CD4-positive, CD25-positive, alpha-beta regulatory T cell (primary cell): ENCODE measurements around the gene CDK6. TPM values are rescaled to one million over a fixed set of nuclear protein-coding genes. Genes with fewer than 3 reads are reported as not detected.

Experiments
- ATAC-seq, 2 donors: fragments of 150-1000 bp; cut with Tn5 transposase; one replicate each; pipeline ENCODE4 v1.10.0; 2021; ENCODE audit warnings: low read depth in 2 of 2, moderate number of reproducible peaks in 2 of 2, moderate library complexity in 1 of 2
- DNase-seq, 3 donors: peaks; one replicate each; pipeline versions ENCODE4 v3.0.0 to v3.0.0-alpha.2; 2012 to 2022; ENCODE audit warnings: mixed read lengths in 1 of 3
- H3K27ac ChIP-seq: one replicate; pipeline ENCODE4 v1.7.0; 2013; ENCODE audit warnings: mild to moderate bottlenecking, low read length; ENCODE audit not compliant: insufficient read depth, poor library complexity, severe bottlenecking
- H3K27me3 ChIP-seq: one replicate; pipeline ENCODE4 v1.7.0; 2013; ENCODE audit warnings: low read length; ENCODE audit not compliant: control insufficient read depth, insufficient read depth
- H3K36me3 ChIP-seq: one replicate; pipeline ENCODE4 v1.7.0; 2013; ENCODE audit warnings: mild to moderate bottlenecking, low read length, moderate library complexity; ENCODE audit not compliant: control insufficient read depth, insufficient read depth
- H3K4me1 ChIP-seq: 2 replicates; pipeline ENCODE4 v1.7.0; 2013; ENCODE audit warnings: mild to moderate bottlenecking, low read length; ENCODE audit not compliant: insufficient read depth, control insufficient read depth, poor library complexity, severe bottlenecking
- H3K4me3 ChIP-seq: one replicate; pipeline ENCODE4 v1.7.0; 2013; ENCODE audit warnings: low read depth, mild to moderate bottlenecking, low read length, moderate library complexity
- H3K9me3 ChIP-seq, 2 experiments: 1 replicate in 1 of 2; 2 replicates in 1 of 2; pipeline ENCODE4 v1.7.0; 2013; ENCODE audit warnings: low read length in 2 of 2, mild to moderate bottlenecking in 1 of 2, moderate library complexity in 1 of 2; ENCODE audit not compliant: control insufficient read depth in 2 of 2
- H3K27ac Mint-ChIP-seq, 3 donors: one replicate each; pipeline ENCODE4 v1.8.0; 2020 to 2022; ENCODE audit warnings: mild to moderate bottlenecking in 3 of 3, mixed read lengths in 3 of 3, moderate library complexity in 2 of 3
- H3K27me3 Mint-ChIP-seq: one replicate; pipeline ENCODE4 v1.8.0; 2022; ENCODE audit warnings: mild to moderate bottlenecking, mixed read lengths
- H3K36me3 Mint-ChIP-seq: one replicate; pipeline ENCODE4 v1.8.0; 2020; ENCODE audit warnings: mixed read lengths
- H3K4me1 Mint-ChIP-seq, 4 donors: one replicate each; pipeline ENCODE4 v1.8.0; 2020 to 2022; ENCODE audit warnings: mixed read lengths in 4 of 4, mild to moderate bottlenecking in 1 of 4
- H3K4me3 Mint-ChIP-seq, 4 donors: one replicate each; pipeline ENCODE4 v1.8.0; 2020 to 2022; ENCODE audit warnings: mild to moderate bottlenecking in 4 of 4, mixed read lengths in 4 of 4, moderate library complexity in 3 of 4
- H3K9me3 Mint-ChIP-seq, 7 donors: one replicate each; pipeline ENCODE4 v1.8.0; 2020 to 2022; ENCODE audit warnings: mixed read lengths in 7 of 7, mild to moderate bottlenecking in 3 of 7, moderate library complexity in 2 of 7
- polyA plus RNA-seq, 4 donors: library from polyadenylated mRNA; unstranded; fragments of 300-500 nt; fragmentation: Illumina TruSeq; gene quantifications; one replicate each; pipeline ENCODE4 v1.2.3, GENCODE V29; 2021
- total RNA-seq: library from RNA; stranded (reverse); gene quantifications from one replicate; pipeline ENCODE4 v1.2.3, GENCODE V29; 2022

The CDK6 gene
- total and polyA plus RNA-seq, 5 donors from 2014 or later = 5.5 to 32.6 (median 9.1) TPM

DNA sequence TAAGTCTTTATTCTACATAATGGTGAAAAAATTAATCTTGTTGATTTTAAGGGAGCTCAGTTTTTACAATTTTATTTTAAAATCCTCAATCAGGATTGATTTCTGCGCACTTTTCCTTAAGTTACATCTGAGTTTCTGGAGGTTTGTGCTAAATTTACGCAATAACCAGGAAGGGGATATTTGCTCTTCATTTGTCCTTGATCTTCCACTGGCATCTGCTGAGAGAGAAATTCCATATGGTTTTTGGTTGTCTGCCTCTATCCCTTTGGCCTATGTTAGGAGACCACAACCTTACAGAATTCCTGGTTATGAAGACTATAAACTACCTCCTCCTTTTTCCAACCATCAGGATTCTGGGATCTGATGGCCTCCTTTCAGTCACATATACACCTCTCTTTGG lies 20.1 kb upstream of the CDK6 start:
- H3K36me3 Mint-ChIP-seq = no peaks in the 10 kb centered on the region
- DNase-seq (no peak), ATAC-seq (no peak)
- H3K4me1 Mint-ChIP-seq = no peaks in the 10 kb centered on the region
- Histone ChIP-seq H3K9me3 (no peaks in the 10 kb centered on the region), H3K4me1 (no peaks in the 10 kb centered on the region), H3K27me3 (peaks cover 8% of the 10 kb centered on the region), H3K36me3 (no peaks in the 10 kb centered on the region), H3K4me3 (no peak overlapping the region), H3K27ac (no peak overlapping the region)
- H3K4me3 Mint-ChIP-seq = no peak overlapping the region
- H3K9me3 Mint-ChIP-seq = no peaks in the 10 kb centered on the region
- no peak overlapping the region for H3K27ac Mint-ChIP-seq
- peaks cover 6% of the 10 kb centered on the region for H3K27me3 Mint-ChIP-seq

DNA sequence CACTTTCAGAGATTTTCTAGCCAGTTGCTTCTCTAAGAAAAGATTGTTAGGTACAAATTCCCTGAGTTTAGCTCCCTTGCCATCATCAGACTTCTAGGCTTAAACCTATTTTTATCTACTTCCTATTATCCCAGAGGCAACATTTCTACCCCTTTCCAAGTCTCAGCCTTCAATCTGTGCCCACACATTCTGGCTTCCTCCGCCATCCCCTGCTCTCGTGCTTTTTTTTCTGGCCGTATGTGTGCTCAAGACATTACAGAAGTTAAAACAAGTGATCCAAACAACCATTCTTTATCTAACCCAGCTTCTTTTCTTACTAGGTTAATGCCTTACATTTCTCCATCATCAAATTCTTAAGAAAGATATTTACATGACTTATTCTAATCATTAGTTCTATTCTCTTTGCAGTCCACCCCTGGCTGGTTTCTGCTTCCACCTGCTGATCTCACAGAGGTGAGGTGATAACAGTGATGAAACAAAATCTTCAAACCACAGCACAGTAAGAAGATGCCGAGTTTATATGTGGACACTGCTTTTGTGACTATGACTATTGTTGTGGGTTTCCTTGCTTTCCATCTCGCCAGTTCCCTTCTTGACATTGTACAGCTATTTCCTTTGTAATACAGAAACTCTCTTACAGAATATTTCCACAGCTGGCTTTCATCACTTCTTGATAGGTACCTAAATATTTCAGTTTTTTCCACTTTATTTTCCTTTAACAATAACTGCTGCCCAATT lies 18.3 kb upstream of the CDK6 start:
- H3K27me3 ChIP-seq = peaks cover 8% of the 10 kb centered on the region
- H3K27ac Mint-ChIP-seq = no peak overlapping the region

DNA sequence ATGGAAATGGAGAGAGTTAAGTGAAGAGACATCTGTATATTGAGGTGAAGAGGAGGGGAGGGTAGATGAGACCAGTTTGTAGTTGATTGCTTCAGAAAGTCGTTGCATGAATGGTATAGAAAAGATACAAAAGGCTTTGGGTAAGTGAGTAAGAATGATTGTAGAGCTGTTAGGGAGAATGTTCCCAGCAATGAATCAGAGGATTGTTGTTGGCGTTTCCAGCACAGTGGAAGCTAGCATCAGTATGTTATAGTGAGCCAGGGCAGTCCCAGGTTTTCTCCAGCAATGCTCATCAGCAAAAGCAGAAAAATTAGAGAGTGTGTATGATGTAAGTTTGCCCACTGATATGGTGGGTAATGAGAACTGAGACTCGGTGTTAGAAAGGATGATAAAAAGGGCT lies 15.4 kb upstream of the CDK6 start:
- Histone ChIP-seq H3K27me3 (peaks cover 15% of the 10 kb centered on the region), H3K4me1 (no peaks in the 10 kb centered on the region), H3K4me3 (no peak overlapping the region), H3K9me3 (no peaks in the 10 kb centered on the region), H3K36me3 (no peaks in the 10 kb centered on the region), H3K27ac (no peak overlapping the region)
- Mint-ChIP-seq H3K36me3 (no peaks in the 10 kb centered on the region), H3K4me1 (peaks cover 0 to 4% (median 3%) of the 10 kb centered on the region in 4 donors), H3K27ac (no peak overlapping the region), H3K9me3 (no peaks in the 10 kb centered on the region), H3K27me3 (peaks cover 14% of the 10 kb centered on the region), H3K4me3 (no peak overlapping the region)
- DNase-seq = no peak
- no peak for ATAC-seq

More for the DNA sequence above, 18.3 kb upstream of the CDK6 start:
- Histone ChIP-seq H3K9me3 (no peaks in the 10 kb centered on the region), H3K36me3 (no peaks in the 10 kb centered on the region), H3K4me3 (no peak overlapping the region), H3K27ac (no peak overlapping the region), H3K4me1 (no peaks in the 10 kb centered on the region)
- Mint-ChIP-seq H3K4me1 (no peaks in the 10 kb centered on the region), H3K27me3 (peaks cover 6% of the 10 kb centered on the region), H3K9me3 (no peaks in the 10 kb centered on the region), H3K36me3 (no peaks in the 10 kb centered on the region), H3K4me3 (no peak overlapping the region)
- no peak for ATAC-seq
- no peak for DNase-seq

DNA sequence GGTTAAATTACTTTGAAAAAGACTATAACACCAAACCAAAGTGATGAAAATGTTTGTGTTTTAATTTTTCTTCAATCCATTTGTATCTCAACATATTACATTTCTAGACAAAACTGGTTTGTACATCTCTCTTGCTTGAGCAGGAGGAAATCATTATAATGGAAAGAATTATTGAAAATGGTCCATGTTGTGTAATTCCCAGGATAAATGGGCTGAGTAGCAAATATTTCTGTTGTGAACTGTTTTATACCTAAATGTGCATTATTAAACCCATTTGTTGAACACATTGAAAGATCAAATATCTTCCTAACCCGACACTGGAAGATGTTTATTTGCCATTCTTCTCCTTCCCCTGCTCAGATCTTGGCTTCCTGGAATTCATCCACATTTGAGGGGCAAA lies 14.1 kb upstream of the CDK6 start:
- DNase-seq = no peak
- peaks cover 11% of the 10 kb centered on the region for H3K27me3 Mint-ChIP-seq
- no peak overlapping the region for H3K27ac Mint-ChIP-seq
- H3K4me1 ChIP-seq = no peaks in the 10 kb centered on the region
- no peaks in the 10 kb centered on the region for H3K9me3 Mint-ChIP-seq
- no peaks in the 10 kb centered on the region for H3K9me3 ChIP-seq
- ATAC-seq = no peak
- no peak overlapping the region for H3K27ac ChIP-seq
- H3K4me3 ChIP-seq = no peak overlapping the region
- H3K4me1 Mint-ChIP-seq = peaks cover 0 to 4% (median 3%) of the 10 kb centered on the region in 4 donors
- H3K36me3 ChIP-seq = no peaks in the 10 kb centered on the region
- H3K36me3 Mint-ChIP-seq = no peaks in the 10 kb centered on the region
- H3K4me3 Mint-ChIP-seq = no peak overlapping the region
- peaks cover 21% of the 10 kb centered on the region for H3K27me3 ChIP-seq

DNA sequence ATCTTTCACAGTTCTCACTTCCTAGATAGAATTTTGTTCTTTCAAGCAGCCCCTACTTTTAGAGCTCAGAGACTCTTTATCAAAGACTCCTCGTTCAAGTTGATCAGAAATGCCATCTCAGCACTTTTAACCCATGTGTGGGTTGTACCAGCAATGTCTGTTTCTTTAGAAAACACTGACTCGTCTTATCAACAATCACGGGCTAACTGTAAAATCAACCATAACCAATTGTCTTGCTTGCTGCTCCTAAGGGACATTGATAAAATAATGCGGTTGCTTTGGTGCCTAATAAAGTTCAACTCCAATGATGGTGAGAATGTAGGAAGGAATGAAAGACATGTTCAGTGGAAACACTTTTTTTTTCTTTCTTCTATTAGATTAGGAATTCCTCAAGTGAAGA lies 12.9 kb upstream of the CDK6 start:
- Mint-ChIP-seq H3K4me3 (no peak overlapping the region), H3K27me3 (peaks cover 8% of the 10 kb centered on the region)

DNA sequence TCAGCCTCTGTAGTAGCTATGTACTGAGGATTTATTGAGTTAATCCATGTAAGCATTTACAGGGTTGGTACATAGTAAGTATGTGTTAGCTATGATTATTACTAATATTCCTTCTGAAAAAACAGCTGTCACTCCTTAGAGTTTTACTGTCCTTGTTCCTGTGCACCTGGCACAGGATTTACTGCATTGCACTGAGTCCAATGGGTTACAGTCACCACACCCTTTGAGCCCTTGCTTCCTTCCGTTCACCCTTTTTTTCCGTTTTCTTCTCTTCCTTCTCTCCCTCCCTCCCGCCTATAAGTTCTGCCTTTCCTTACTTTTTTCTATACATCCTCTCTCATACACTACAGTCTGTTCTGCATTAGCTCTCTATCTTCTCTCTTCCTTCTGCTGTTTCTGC lies 12.5 kb upstream of the CDK6 start:
- no peaks in the 10 kb centered on the region for H3K9me3 ChIP-seq

More for the DNA sequence above, 12.9 kb upstream of the CDK6 start:
- no peaks in the 10 kb centered on the region for H3K9me3 ChIP-seq
- Mint-ChIP-seq H3K4me1 (peaks cover 0 to 4% (median 3%) of the 10 kb centered on the region in 4 donors), H3K27ac (no peak overlapping the region), H3K36me3 (no peaks in the 10 kb centered on the region), H3K9me3 (no peaks in the 10 kb centered on the region)
- H3K4me1 ChIP-seq = no peaks in the 10 kb centered on the region
- H3K4me3 ChIP-seq = no peak overlapping the region
- no peak for ATAC-seq
- peaks cover 18% of the 10 kb centered on the region for H3K27me3 ChIP-seq
- no peak for DNase-seq
- H3K36me3 ChIP-seq = no peaks in the 10 kb centered on the region
- no peak overlapping the region for H3K27ac ChIP-seq

DNA sequence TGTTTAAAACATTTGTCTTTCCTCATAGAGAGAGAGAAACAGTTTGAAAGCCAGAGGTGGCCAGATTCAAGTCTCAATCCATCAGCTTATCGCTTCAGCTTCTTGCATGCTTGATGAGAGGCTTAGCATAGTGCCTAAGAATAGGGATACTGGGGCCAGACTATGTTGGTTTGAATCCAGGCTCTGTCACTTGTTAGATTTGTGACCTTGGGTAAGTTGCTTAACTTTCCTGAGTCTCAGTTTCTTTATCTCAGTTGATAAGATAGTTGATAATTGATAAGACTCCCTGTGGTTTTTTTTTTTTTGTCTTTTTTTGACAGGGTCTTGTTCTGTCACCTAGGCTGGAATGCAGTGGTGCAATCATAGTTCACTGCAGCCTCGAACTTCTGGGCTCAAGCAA lies 12.1 kb upstream of the CDK6 start:
- Histone ChIP-seq H3K27ac (no peak overlapping the region), H3K4me3 (no peak overlapping the region), H3K4me1 (no peaks in the 10 kb centered on the region), H3K36me3 (no peaks in the 10 kb centered on the region), H3K27me3 (peaks cover 14% of the 10 kb centered on the region), H3K9me3 (no peaks in the 10 kb centered on the region)
- no peak for ATAC-seq
- Mint-ChIP-seq H3K4me3 (no peak overlapping the region), H3K4me1 (peaks cover 0 to 4% (median 3%) of the 10 kb centered on the region in 4 donors), H3K27me3 (peaks cover 13% of the 10 kb centered on the region), H3K27ac (no peak overlapping the region), H3K9me3 (peaks cover 0 to 2% (median 0%) of the 10 kb centered on the region in 7 donors), H3K36me3 (no peaks in the 10 kb centered on the region)
- DNase-seq = no peak

More for the DNA sequence above, 12.5 kb upstream of the CDK6 start:
- Histone ChIP-seq H3K36me3 (no peaks in the 10 kb centered on the region), H3K4me1 (no peaks in the 10 kb centered on the region), H3K27ac (no peak overlapping the region), H3K27me3 (peaks cover 18% of the 10 kb centered on the region), H3K4me3 (no peak overlapping the region)
- Mint-ChIP-seq H3K27me3 (peaks cover 9% of the 10 kb centered on the region), H3K27ac (no peak overlapping the region), H3K36me3 (no peaks in the 10 kb centered on the region), H3K9me3 (peaks cover 0 to 1% (median 0%) of the 10 kb centered on the region in 7 donors), H3K4me1 (peaks cover 0 to 4% (median 3%) of the 10 kb centered on the region in 4 donors), H3K4me3 (no peak overlapping the region)
- ATAC-seq (no peak), DNase-seq (no peak)

DNA sequence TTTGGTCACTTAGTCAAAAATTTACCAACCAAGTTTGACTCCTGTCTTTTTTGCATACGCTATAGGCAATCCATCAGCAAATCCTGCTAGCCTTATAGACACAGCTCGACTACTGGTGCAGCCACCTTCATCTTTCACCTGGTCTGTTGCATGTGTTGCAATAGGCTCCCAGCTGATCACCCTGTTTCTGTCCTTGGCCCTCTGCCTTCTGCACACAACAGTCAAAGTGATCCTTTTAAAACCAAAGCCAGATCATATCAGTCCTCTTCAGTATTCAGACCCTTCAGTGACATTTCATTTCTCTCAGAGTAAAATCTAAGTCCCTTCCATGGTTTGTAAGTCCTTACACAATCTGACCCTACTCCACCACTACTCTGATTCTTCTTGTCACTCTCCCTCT lies 10.9 kb upstream of the CDK6 start:
- Mint-ChIP-seq H3K9me3 (peaks cover 0 to 2% (median 0%) of the 10 kb centered on the region in 7 donors), H3K36me3 (no peaks in the 10 kb centered on the region), H3K4me3 (no peak overlapping the region), H3K27ac (no peak overlapping the region), H3K4me1 (peaks cover 0 to 4% (median 3%) of the 10 kb centered on the region in 4 donors), H3K27me3 (peaks cover 21% of the 10 kb centered on the region)
- H3K36me3 ChIP-seq = no peaks in the 10 kb centered on the region
- no peak overlapping the region for H3K27ac ChIP-seq
- H3K4me1 ChIP-seq = no peaks in the 10 kb centered on the region
- H3K4me3 ChIP-seq = no peak overlapping the region
- no peaks in the 10 kb centered on the region for H3K9me3 ChIP-seq
- peaks cover 14% of the 10 kb centered on the region for H3K27me3 ChIP-seq
- no peak for DNase-seq
- no peak for ATAC-seq
